Caco-2 (cell line): ENCODE results near the gene ZNF195. TPM values are rescaled to one million over a fixed set of nuclear protein-coding genes. Genes with fewer than 3 reads are reported as not detected.
A peak's percentile ranks its signal among the peaks of the same experiment; 100 is the strongest.

Experiments used
- BruUV-seq: library from RNA; stranded (reverse); fragments of 400-500 nt; replicated peaks from 2 replicates; lab custom pipeline; 2021; lab: Mats Ljungman, UMichigan
- CTCF ChIA-PET: fragments of 300-600 bp; sonication (Branson Sonifier 250); formaldehyde crosslinking; loops from one replicate; lab custom pipeline; 2022; ENCODE audit warnings: antibody characterized with exemption; lab: Charles Lee
- POLR2A ChIA-PET: fragments of 300-600 bp; sonication (Branson Sonifier 250); formaldehyde crosslinking; loops from one replicate; lab custom pipeline; 2022; ENCODE audit warnings: antibody characterized with exemption; lab: Charles Lee
- DNase-seq, 2 experiments: peaks; one replicate each; pipeline versions ENCODE4 v3.0.0 to v3.0.0-alpha.2; 2020 to 2022
- H3K27me3 ChIP-seq: replicated peaks from 2 replicates; pipeline ENCODE4 v1.6.0; 2011; ENCODE audit warnings: low read length; ENCODE audit not compliant: control insufficient read depth, insufficient read depth
- H3K36me3 ChIP-seq: 2 replicates; pipeline ENCODE4 v1.5.1; 2011; ENCODE audit warnings: low read length; ENCODE audit not compliant: control insufficient read depth, insufficient read depth
- H3K4me1 ChIP-seq: fragments of 250-450 bp; sonication (Bioruptor Pico); 2 replicates; pipeline ENCODE4 v1.5.1; 2020; ENCODE audit warnings: mild to moderate bottlenecking
- H3K4me3 ChIP-seq: 2 replicates; pipeline ENCODE4 v1.5.1; 2011; ENCODE audit warnings: low read depth, mild to moderate bottlenecking, control low read depth, low read length
- H3K9me3 ChIP-seq: fragments of 250-450 bp; sonication (Bioruptor Pico); 2 replicates; pipeline ENCODE4 v1.5.1; 2020; ENCODE audit warnings: mild to moderate bottlenecking, moderate library complexity
- H3K27ac Mint-ChIP-seq: one replicate; pipeline ENCODE4 v1.8.0; 2022; ENCODE audit warnings: mixed read lengths; ENCODE audit not compliant: unreplicated experiment
- H3K27me3 Mint-ChIP-seq: one replicate; pipeline ENCODE4 v1.8.0; 2022; ENCODE audit warnings: mixed read lengths; ENCODE audit not compliant: insufficient read depth, unreplicated experiment
- H3K36me3 Mint-ChIP-seq: one replicate; pipeline ENCODE4 v1.8.0; 2022; ENCODE audit warnings: mild to moderate bottlenecking, mixed read lengths; ENCODE audit not compliant: insufficient read depth, unreplicated experiment
- H3K4me1 Mint-ChIP-seq: one replicate; pipeline ENCODE4 v1.8.0; 2022; ENCODE audit warnings: low read depth, mixed read lengths; ENCODE audit not compliant: unreplicated experiment
- H3K4me3 Mint-ChIP-seq: one replicate; pipeline ENCODE4 v1.8.0; 2022; ENCODE audit warnings: mild to moderate bottlenecking, moderate library complexity, mixed read lengths; ENCODE audit not compliant: unreplicated experiment
- H3K9me3 Mint-ChIP-seq: one replicate; pipeline ENCODE4 v1.8.0; 2022; ENCODE audit warnings: mixed read lengths; ENCODE audit not compliant: unreplicated experiment
- CTCF ChIP-seq, 2 experiments: fragments of 200-600 bp in 1 of 2; IDR thresholded peaks; 1 replicate in 1 of 2; 2 replicates in 1 of 2; pipeline versions ENCODE4 v1.5.1 to v1.8.0; 2011 to 2022; ENCODE audit warnings: antibody characterized with exemption in 1 of 2, control low read depth in 1 of 2, inconsistent platforms in 1 of 2, low read depth in 1 of 2, low read length in 1 of 2, mild to moderate bottlenecking in 1 of 2, moderate library complexity in 1 of 2; ENCODE audit not compliant: insufficient read depth in 1 of 2, severe bottlenecking in 1 of 2, unreplicated experiment in 1 of 2
- intact Hi-C: fragments of 100-400 bp; cut with micrococcal nuclease; formaldehyde crosslinking; loops from one replicate; pipeline ENCODE4 v1.10.0; 2022; ENCODE audit not compliant: unreplicated experiment
- total RNA-seq: library from RNA; stranded (reverse); gene quantifications from 2 replicates; pipeline ENCODE4 v1.2.3, GENCODE V29; 2022

The ZNF195 gene
- total RNA-seq, 1 experiment from 2014 or later: 57.5 TPM

- H3K9me3 Mint-ChIP-seq: peaks cover 35% of the 10 kb centered on the region
- BruUV-seq: no TSS peak
These were observed 22.1 kb downstream of the ZNF195 start for GRCh38 chr11:3356858-3357257.

GRCh38 chr11:3353066-3353465, 25.9 kb downstream of the ZNF195 start:
- intact Hi-C loops: no loop called here
- Histone ChIP-seq H3K36me3 (no peaks in the 10 kb centered on the region), H3K27me3 (no peaks in the 10 kb centered on the region), H3K4me1 (no peaks in the 10 kb centered on the region), H3K4me3 (no peak overlapping the region), H3K9me3 (peaks cover 15% of the 10 kb centered on the region)
- peaks cover 23% of the 10 kb centered on the region for H3K9me3 Mint-ChIP-seq
- no TSS peak for BruUV-seq
- no peaks in the 10 kb centered on the region for H3K4me1 Mint-ChIP-seq
- no peak for TF ChIP-seq CTCF (IDR thresholded peaks at IDR 0.05; ENCODE audit: insufficient read depth in 1 of 2, low read depth in 1 of 2, low read length in 1 of 2, severe bottlenecking in 1 of 2, unreplicated experiment in 1 of 2)
- ChIA-PET POLR2A (no interaction called here), CTCF (interaction anchor here (0.7 to 1.4 kb wide), 2 partner anchors 56 to 266 kb away, joined by 4 to 5 read pairs; no protein-coding TSS in a partner anchor)
- no peaks in the 10 kb centered on the region for H3K27me3 Mint-ChIP-seq
- H3K36me3 Mint-ChIP-seq: peaks cover 22% of the 10 kb centered on the region
- DNase-seq: no peak
- no peak overlapping the region for H3K27ac Mint-ChIP-seq
- H3K4me3 Mint-ChIP-seq: no peak overlapping the region

More at GRCh38 chr11:3356858-3357257, 22.1 kb downstream of the ZNF195 start:
- DNase-seq: no peak
- Mint-ChIP-seq H3K27ac (peak overlapping the region; percentile 45), H3K4me3 (no peak overlapping the region), H3K27me3 (no peaks in the 10 kb centered on the region), H3K4me1 (no peaks in the 10 kb centered on the region), H3K36me3 (peaks cover 60% of the 10 kb centered on the region)
- intact Hi-C loops: no loop called here
- peaks cover 17% of the 10 kb centered on the region for H3K36me3 ChIP-seq
- no peaks in the 10 kb centered on the region for H3K4me1 ChIP-seq
- no peaks in the 10 kb centered on the region for H3K27me3 ChIP-seq
- TF ChIP-seq CTCF (IDR thresholded peaks at IDR 0.05; ENCODE audit: insufficient read depth in 1 of 2, low read depth in 1 of 2, low read length in 1 of 2, severe bottlenecking in 1 of 2, unreplicated experiment in 1 of 2): no peak
- no peak overlapping the region for H3K4me3 ChIP-seq
- H3K9me3 ChIP-seq: peaks cover 46% of the 10 kb centered on the region
- POLR2A ChIA-PET: no interaction called here
- CTCF ChIA-PET: interaction anchor here (1.3 kb wide), 1 partner anchor 52 kb away, joined by 6 read pairs; no protein-coding TSS in a partner anchor

GRCh38 chr11:3347127-3347526, 31.8 kb downstream of the ZNF195 start:
- Mint-ChIP-seq H3K4me3 (no peak overlapping the region), H3K36me3 (no peaks in the 10 kb centered on the region), H3K9me3 (peaks cover 15% of the 10 kb centered on the region), H3K27ac (no peak overlapping the region), H3K27me3 (peaks cover 3% of the 10 kb centered on the region), H3K4me1 (peaks cover 8% of the 10 kb centered on the region)
- CTCF ChIA-PET: no interaction called here
- H3K4me3 ChIP-seq: no peak overlapping the region
- BruUV-seq: no TSS peak
- no peak for DNase-seq
- no peaks in the 10 kb centered on the region for H3K4me1 ChIP-seq
- POLR2A ChIA-PET: no interaction called here
- no peaks in the 10 kb centered on the region; the same call in 1 of the 2 replicates for H3K9me3 ChIP-seq
- TF ChIP-seq CTCF (IDR thresholded peaks at IDR 0.05; ENCODE audit: insufficient read depth in 1 of 2, low read depth in 1 of 2, low read length in 1 of 2, severe bottlenecking in 1 of 2, unreplicated experiment in 1 of 2): no peak
- intact Hi-C loops: no loop called here
- no peaks in the 10 kb centered on the region for H3K36me3 ChIP-seq
- H3K27me3 ChIP-seq: no peaks in the 10 kb centered on the region
